Esophagus squamous epithelium (tissue), 5 donors: ENCODE results near the gene ZNF710. TPM values are rescaled to one million over a fixed set of nuclear protein-coding genes. Genes with fewer than 3 reads are reported as not detected.

Experiments used
- DNase-seq: peaks from one replicate; lab custom pipeline; 2025; lab: John Stamatoyannopoulos, UW
- H3K27ac ChIP-seq, 4 donors: fragments of 200-600 bp; sonication (generic); one replicate each; pipeline ENCODE4 v1.5.1; 2016 to 2019; ENCODE audit warnings: mild to moderate bottlenecking in 1 of 4
- H3K27me3 ChIP-seq, 4 donors: fragments of 200-600 bp; sonication (generic); 1 replicate in 3 of 4; 2 replicates in 1 of 4; pipeline versions ENCODE4 v1.5.1 to v1.6.0; 2017 to 2021; ENCODE audit warnings: antibody characterized with exemption in 1 of 4
- H3K36me3 ChIP-seq, 3 donors: fragments of 200-600 bp; sonication (generic); one replicate each; pipeline ENCODE4 v1.5.1; 2016 to 2019
- H3K4me1 ChIP-seq, 3 donors: fragments of 200-600 bp; sonication (generic); one replicate each; pipeline ENCODE4 v1.5.1; 2017 to 2019
- H3K4me3 ChIP-seq, 4 donors: fragments of 200-600 bp; sonication (generic); 1 replicate in 3 of 4; 2 replicates in 1 of 4; pipeline ENCODE4 v1.5.1; 2016 to 2019; ENCODE audit warnings: mild to moderate bottlenecking in 2 of 4, moderate library complexity in 1 of 4
- H3K9me3 ChIP-seq, 3 donors: fragments of 200-600 bp; sonication (generic); one replicate each; pipeline ENCODE4 v1.5.1; 2016 to 2019
- POLR2A ChIP-seq, 4 donors: fragments of 450-650 bp; IDR thresholded peaks; one replicate each; pipeline ENCODE4 v1.6.1; 2017; ENCODE audit warnings: antibody characterized with exemption in 4 of 4, mild to moderate bottlenecking in 4 of 4, moderate library complexity in 3 of 4
- WGBS, 2 donors: methylation state at CpG; one replicate each; pipeline ENCODE4 v1.1.5; 2018; 5-methylcytosine and 5-hydroxymethylcytosine counted together
- intact Hi-C: fragments of 100-400 bp; cut with DNase I; formaldehyde crosslinking; loops from one replicate; pipeline ENCODE4 v1.15.0; 2022
- total RNA-seq, 4 donors: library from RNA; depleted of rRNA; stranded (reverse); fragments of >200 nt; gene quantifications; one replicate each; pipeline ENCODE4 v1.1.0, GENCODE V29; 2016
- TF ChIP-seq, protein P1 (sequence below), 6 experiments: fragments of 450-650 bp in 4 of 6; fragments of 200-600 bp in 2 of 6; sonication (generic) in 2 of 6; IDR thresholded peaks; one replicate each; pipeline ENCODE4 v1.5.1; 2016 to 2019; ENCODE audit warnings: antibody characterized with exemption in 6 of 6, mild to moderate bottlenecking in 4 of 6, moderate library complexity in 4 of 6
- donor health status: DM: yes; HTN: yes; CAD: no.

Gene ZNF710
- total RNA-seq, 4 donors from 2014 or later = 15.1 to 27.4 (median 21.4) TPM

DNA sequence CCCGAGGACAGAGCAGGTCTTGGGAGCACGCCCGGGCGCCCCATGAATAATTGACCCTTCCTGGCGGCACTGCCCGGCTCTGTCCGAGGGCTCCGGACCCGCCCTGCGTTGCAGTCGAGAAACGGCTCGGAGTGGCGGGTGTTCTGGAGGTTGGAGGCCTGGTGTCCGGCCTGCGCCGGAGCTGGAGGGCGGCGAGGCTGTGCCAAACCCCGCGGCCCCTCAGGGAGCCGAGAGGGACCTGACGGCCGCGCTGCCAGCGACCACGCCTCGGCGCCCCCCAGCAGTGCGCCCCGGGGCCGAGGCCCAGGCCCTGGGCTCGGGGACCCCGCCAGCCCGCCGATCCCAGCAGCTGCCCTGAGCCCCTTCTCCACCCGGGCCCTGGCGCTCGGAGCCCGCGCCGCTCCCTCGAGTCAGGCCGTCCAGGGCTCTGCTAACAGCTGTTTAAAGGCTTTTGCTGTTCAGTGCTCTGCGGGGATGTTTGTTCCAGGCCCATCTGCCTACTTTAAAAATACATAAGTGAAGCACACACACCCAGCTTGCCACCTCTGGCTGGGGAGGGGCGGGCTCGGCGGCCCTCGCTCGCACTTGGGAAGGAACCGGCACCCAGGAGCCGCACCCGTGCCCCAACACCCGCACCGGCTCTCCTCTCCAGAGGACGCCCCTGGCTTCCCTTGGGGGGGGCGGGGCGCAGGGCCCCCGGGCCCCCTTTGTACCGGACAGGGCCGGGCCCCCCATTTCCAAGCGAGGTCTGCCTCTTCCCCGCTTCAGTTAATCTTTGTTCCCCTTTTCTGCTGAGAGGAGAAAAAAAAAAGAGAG, 730 bp upstream of the ZNF710 start:
- H3K27ac ChIP-seq = peak overlapping the region; percentile 87 to 95 (median 92)
- no peaks in the 10 kb centered on the region for H3K27me3 ChIP-seq
- peak overlapping the region; percentile 59 to 90 (median 68) for H3K4me3 ChIP-seq
- 26 to 60% methylated on average over 1 to 20 of the region's 63 CpGs for WGBS, 2 donors
- H3K36me3 ChIP-seq = no peaks in the 10 kb centered on the region
- no peak for DNase-seq
- H3K9me3 ChIP-seq = no peaks in the 10 kb centered on the region
- TF ChIP-seq POLR2A (IDR thresholded peaks at IDR 0.05) = no peak
- TF ChIP-seq, protein P1, sequence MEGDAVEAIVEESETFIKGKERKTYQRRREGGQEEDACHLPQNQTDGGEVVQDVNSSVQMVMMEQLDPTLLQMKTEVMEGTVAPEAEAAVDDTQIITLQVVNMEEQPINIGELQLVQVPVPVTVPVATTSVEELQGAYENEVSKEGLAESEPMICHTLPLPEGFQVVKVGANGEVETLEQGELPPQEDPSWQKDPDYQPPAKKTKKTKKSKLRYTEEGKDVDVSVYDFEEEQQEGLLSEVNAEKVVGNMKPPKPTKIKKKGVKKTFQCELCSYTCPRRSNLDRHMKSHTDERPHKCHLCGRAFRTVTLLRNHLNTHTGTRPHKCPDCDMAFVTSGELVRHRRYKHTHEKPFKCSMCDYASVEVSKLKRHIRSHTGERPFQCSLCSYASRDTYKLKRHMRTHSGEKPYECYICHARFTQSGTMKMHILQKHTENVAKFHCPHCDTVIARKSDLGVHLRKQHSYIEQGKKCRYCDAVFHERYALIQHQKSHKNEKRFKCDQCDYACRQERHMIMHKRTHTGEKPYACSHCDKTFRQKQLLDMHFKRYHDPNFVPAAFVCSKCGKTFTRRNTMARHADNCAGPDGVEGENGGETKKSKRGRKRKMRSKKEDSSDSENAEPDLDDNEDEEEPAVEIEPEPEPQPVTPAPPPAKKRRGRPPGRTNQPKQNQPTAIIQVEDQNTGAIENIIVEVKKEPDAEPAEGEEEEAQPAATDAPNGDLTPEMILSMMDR (IDR thresholded peaks at IDR 0.05) = no peak
- H3K4me1 ChIP-seq = peaks cover 42 to 65% (median 44%) of the 10 kb centered on the region in 3 donors
- intact Hi-C loops = loop anchor here (10.0 kb wide), 1 partner anchor 74 kb away; no protein-coding TSS in a partner anchor

DNA sequence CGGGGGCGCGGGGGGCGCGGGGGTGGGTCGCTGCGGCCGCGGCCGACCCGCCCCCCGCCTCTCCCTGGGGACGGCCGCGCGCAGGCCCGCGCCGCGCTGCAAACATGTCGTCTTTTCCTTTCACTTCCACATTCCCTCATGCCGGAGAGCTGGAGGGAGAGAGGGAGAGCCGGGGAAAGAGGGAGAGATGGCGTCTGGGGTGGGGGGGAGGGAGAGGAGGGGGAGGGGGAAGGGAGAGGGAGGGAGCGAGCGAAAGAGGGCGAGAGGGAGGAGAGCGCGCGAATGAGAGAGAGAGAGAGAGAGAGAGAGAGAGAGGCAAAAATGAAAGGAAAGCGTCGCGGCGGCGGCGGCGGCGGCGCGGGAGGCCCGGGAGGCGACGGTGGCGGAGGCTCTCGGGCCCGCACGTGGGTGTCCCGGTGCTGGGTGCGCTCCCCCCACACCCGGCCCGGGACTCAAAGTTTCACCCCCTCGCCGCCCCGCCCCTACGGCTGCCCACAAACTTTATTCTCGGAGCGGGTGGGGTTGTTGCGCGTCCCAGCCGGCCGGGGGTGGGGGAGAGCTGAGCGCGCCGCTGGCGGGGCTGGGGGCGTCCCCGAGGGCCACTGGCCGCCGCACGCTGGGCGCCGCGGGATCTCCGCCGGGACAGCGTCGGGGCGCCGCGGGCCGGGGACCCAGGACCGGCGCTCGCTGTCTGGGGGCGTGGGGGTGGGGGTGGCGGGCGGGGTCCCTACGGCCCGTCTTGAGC, 731 bp downstream of the ZNF710 start:
- Histone ChIP-seq H3K27me3 (no peaks in the 10 kb centered on the region), H3K9me3 (no peaks in the 10 kb centered on the region), H3K36me3 (no peaks in the 10 kb centered on the region), H3K4me1 (peaks cover 51 to 79% (median 56%) of the 10 kb centered on the region in 3 donors), H3K4me3 (peak overlapping the region; percentile 59 to 90 (median 68)), H3K27ac (peak overlapping the region; percentile 89 to 97 (median 92))
- no peak for DNase-seq
- intact Hi-C loops = loop anchor here (10.0 kb wide), 1 partner anchor 73 kb away; no protein-coding TSS in a partner anchor
- WGBS, 2 donors = 1% methylated on average over 29 to 32 of the region's 89 CpGs
- TF ChIP-seq POLR2A (IDR thresholded peaks at IDR 0.05) = no peak
- TF ChIP-seq, protein P1 (IDR thresholded peaks at IDR 0.05) = no peak

DNA sequence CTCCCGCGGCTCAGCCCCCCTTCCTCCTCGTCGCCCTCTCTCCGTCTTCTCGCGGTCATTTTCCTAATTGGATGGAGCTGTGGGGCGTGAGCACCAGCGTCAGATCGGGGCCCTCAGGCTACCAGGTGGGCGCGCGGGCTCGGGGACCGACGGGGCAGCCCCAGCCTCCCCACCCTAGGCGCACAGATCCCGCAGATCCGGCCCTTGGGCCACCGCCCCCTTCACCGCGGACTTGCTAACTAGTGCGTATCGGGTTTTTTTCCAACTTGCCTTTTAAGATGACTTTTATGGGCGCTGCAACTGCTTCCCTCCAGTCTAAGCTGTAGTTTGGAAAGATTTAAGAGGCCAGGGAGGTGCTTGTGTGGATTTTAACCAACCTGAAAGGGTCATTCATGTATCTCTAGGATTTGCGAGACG, 1.3 kb downstream of the ZNF710 start:
- 1 to 4% methylated on average over 5 to 10 of the region's 27 CpGs for WGBS, 2 donors
- TF ChIP-seq, protein P1 (IDR thresholded peaks at IDR 0.05) = no peak
- TF ChIP-seq POLR2A (IDR thresholded peaks at IDR 0.05) = no peak
- no peaks in the 10 kb centered on the region for H3K9me3 ChIP-seq
- no peaks in the 10 kb centered on the region for H3K36me3 ChIP-seq
- DNase-seq = no peak
- H3K4me3 ChIP-seq = peak overlapping the region; percentile 59 to 90 (median 68)
- no peaks in the 10 kb centered on the region for H3K27me3 ChIP-seq
- peak overlapping the region; percentile 89 to 97 (median 92) for H3K27ac ChIP-seq
- intact Hi-C loops = loop anchor here (10.0 kb wide), 1 partner anchor 72 kb away; no protein-coding TSS in a partner anchor
- H3K4me1 ChIP-seq = peaks cover 53 to 85% (median 56%) of the 10 kb centered on the region in 3 donors

DNA sequence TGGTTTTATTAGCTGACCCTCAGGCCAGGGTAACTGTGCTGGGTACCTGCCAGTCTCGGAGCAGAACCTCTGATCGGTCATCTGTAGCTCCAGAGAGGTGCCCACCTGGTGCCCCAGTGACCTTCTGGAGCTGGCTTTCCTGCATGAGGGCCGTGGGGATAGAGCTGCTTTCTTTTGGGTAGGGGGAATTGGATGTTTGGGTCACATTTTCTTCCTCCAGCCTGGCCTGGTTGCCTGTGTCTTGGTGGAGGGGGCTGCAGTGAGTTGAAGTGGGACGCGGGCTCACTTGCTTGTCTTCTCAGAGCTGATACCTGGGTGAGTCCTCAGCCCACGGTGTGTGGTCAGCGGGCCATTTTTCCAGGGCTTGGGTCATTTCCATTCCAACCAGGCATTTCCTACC, 2.6 kb downstream of the ZNF710 start:
- DNase-seq = no peak
- intact Hi-C loops = loop anchor here (10.0 kb wide), 1 partner anchor 71 kb away; no protein-coding TSS in a partner anchor
- TF ChIP-seq POLR2A (IDR thresholded peaks at IDR 0.05) = no peak
- TF ChIP-seq, protein P1 (IDR thresholded peaks at IDR 0.05) = no peak
- Histone ChIP-seq H3K4me3 (peak overlapping the region in 3 of 4 donors; percentile 10 to 90 (median 64)), H3K9me3 (no peaks in the 10 kb centered on the region), H3K27me3 (no peaks in the 10 kb centered on the region), H3K27ac (peak overlapping the region; percentile 89 to 97 (median 92)), H3K4me1 (peaks cover 53 to 87% (median 53%) of the 10 kb centered on the region in 3 donors), H3K36me3 (no peaks in the 10 kb centered on the region)
- 96 to 100% methylated on average over 2 to 3 of the region's 7 CpGs for WGBS, 2 donors
